ENCODE measurements around the gene RAB9A.
"Not testable (repeated sequence)": the region's sequence is repeated elsewhere in the genome, so short reads cannot be mapped to it uniquely, and the experiment has no call there.

The RAB9A gene, protein sequence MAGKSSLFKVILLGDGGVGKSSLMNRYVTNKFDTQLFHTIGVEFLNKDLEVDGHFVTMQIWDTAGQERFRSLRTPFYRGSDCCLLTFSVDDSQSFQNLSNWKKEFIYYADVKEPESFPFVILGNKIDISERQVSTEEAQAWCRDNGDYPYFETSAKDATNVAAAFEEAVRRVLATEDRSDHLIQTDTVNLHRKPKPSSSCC

DNA sequence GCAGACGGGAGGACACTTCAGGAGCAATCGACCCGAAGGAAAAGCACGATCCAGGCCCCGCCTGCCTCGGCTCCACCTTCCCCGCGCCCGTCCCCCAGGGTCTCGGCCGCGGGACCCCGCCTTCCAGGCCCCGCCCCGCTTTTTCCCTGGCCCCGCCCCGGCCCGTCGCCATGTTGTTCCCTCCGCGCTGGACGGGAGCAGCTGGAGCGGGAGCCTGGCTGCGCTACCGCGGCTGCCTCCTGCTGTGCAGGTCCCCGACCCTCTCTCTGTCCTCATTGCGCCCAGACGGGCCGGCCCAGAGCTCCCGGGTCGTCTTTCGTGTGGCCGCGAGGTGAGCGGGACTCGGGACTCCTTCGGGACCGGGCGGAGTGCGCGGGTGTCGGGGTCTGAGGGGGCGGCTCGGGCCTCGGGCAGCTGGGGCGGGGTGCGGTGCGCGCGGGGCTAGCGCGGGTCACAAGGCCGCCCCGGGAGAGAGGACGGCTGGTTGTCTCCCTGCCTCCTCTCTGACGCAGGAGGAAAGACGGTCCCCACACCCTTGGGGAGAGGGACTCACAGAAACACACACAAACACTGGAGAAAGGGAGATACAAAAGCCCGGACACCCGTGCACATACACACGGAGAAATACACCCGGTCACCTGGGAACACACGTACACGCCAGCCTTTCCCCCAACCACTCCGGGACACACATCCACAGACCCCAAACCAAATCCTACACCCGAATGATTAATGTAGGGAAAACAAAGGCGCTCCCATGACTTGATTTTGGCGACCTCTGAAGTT is at the start of gene RAB9A:
TSS of gene RAB9A (plus strand) at position 171 of the 783 bp plus-strand sequence. CDS start 19,619 bp downstream, outside the sequence.
- DNase-seq = peak; percentile 63

DNA sequence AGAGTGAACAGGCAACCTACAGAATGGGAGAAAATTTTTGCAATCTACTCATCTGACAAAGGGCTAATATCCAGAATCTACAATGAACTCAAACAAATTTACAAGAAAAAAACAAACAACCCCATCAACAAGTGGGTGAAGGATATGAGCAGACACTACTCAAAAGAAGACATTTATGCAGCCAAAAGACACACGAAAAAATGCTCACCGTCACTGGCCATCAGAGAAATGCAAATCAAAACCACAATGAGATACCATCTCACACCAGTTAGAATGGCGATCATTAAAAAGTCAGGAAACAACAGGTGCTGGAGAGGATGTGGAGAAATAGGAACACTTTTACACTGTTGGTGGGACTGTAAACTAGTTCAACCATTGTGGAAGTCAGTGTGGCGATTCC is 47.2 kb upstream of the RAB9A start:
- DNase-seq = not testable (repeated sequence)

GRCh38 chrX:13645464-13646153 is 43.3 kb upstream of the RAB9A start:
- DNase-seq = no peak

DNA sequence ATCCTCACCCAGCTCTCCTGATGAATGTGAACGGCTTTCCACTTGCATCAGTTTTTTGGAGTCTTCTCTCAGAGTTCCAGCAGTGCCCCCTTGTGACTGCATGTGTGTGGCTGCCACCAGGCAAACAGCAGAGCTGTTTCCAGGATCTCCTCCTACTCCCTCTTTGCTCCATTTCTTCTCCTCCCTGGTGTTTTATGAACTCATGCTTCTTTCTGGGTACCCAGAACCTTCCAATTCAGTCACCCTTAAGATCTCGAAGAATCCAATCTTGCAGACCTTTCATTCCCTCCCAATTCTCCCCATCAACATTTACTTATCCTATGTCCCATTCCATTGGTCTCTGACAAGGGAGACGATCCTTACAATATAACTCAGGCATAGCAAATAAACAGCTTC is 42.8 kb upstream of the RAB9A start:
- peak; percentile 8 for DNase-seq

- no peak for DNase-seq
Observed at GRCh38 chrX:13647709-13648212, 41.2 kb upstream of the RAB9A start.

GRCh38 chrX:13648336-13648735 is 40.6 kb upstream of the RAB9A start:
- not testable (repeated sequence) for DNase-seq

DNA sequence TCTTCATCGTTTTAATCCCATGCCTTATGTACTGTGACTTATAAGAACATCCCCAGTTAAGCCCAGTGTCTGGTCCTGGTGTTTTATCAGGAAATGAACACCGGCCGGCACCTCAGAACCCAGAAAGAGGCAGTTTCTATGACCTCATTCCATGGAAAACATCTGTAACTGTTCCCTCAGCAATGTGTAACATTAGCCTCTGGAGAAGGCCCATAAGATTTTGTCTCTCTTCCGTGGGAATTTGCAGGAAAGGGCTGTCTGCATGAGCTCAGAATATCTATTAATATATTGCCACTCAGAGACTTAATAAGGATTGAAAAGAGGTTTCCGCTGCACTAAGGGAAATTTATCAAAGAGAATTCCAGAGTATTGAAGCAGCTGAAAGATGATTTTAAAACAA is 39.1 kb upstream of the RAB9A start:
- no peak for DNase-seq

DNA sequence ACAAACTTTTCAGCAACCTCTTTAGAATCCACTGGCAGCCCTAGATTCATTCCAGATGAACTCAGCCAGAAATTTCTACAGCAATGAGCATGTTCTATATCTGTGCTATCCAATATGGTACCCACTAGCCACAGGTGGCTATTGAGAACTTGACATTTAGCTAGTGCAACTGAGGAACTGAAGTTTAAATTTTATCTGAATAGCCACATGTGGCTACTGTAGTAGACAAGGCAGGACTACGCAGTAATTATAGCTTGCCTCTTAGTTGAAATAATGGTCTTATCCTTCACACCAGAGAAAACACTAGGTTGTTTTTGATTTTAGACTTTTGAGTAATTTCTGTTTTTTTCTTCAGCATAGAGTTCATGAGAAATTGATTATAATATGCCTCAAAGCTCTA is 38.6 kb upstream of the RAB9A start:
- DNase-seq = no peak

GRCh38 chrX:13651150-13651549 is 37.8 kb upstream of the RAB9A start:
- DNase-seq = no peak

DNA sequence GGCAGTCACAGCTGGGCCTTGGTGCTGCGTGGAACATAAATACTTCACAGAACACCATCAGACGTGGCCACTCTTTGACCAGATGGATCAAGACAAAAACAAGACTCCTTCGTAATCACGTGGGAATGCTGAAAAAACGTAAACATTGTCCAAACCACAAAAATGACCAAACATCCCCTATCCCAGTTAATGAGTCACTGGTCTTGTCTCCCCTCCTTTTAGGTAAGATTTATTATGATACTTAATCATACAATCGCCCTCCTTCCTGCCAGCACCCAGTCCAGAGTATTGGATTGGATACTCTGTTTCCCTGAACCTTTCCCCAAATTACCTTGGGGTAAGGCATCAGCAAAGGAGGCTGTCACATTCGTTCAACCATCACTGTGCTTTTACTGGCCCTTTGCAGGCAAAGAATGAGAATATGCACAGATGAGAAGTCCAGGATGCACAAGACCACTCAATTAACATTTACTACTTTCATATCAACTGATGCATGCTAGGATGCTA is 36.6 kb upstream of the RAB9A start:
- DNase-seq = no peak

GRCh38 chrX:13652850-13653693 is 35.9 kb upstream of the RAB9A start, which contains the start of gene TCEANC:
TCEANC (plus strand) TSS chrX:13653141; CDS start chrX:13662509, 9,368 bp downstream.
- peak; percentile 90 for DNase-seq

GRCh38 chrX:13654116-13654515 is 34.8 kb upstream of the RAB9A start:
- DNase-seq = no peak

- no peak for DNase-seq
Observed at GRCh38 chrX:13655674-13656073, 33.3 kb upstream of the RAB9A start.

DNA sequence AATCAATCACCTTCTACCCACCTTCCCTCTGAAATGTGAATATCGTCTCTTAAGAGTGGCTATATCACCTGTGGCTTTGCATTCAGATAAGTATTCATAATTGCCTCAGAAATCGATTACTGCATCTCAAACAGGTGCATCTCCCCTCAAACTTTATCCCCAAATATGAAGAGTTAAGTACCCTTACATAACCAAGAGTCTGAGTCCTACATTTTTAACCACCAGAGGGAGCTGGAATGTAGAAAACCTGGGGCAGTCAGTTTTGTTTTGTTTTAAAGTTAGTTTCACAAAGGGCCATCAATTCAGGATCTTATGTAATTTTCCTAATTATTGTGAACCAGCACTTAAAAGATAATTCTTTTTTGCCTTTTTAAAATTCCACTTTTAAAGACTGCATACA is 30.3 kb upstream of the RAB9A start:
- peak; percentile 24 for DNase-seq

DNA sequence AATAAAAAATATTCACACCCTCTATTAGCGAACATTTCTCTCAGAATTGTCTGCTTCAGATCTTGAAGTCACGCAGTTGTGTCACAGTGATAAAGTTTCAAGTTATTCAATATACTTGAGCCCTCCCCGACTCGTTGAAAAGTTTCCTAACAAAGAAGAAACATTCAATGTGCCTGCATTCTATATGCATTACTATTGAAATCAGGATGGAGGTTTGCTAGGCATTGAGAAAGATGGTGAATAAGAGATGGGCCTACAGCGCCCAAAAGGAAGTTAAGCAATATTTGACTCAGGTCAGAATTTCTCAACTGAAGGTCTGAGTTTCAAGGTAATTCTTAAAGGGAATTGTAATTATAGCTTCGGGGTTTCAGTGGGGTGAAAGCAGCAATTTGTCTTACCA is 29.9 kb upstream of the RAB9A start:
- DNase-seq = no peak

DNA sequence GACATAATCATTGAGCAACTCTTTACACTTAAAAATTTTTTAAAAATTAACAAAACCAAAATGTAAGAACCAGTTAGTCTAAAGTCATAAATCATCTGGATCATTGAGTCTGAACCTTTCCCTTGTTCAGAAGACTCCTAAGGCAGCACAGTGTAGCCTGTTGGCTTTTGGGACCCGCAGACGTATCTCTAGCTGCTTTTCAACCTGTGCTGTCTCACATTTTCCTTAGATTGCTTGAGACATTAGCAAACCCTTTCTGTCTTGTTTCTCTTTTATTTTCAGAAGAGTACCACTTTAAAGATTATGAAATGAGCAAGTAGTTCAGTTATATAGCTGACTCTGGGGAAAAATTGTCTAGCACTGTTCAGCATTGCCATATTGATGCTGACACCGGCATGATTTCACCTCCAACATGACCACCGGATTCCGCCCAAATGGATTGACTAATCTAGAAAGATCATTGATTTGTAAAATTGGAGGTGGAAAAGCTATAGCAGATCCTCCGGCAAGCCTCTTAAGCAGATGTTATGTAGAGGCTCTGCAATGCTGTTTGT is 27.1 kb upstream of the RAB9A start:
- no peak for DNase-seq

DNA sequence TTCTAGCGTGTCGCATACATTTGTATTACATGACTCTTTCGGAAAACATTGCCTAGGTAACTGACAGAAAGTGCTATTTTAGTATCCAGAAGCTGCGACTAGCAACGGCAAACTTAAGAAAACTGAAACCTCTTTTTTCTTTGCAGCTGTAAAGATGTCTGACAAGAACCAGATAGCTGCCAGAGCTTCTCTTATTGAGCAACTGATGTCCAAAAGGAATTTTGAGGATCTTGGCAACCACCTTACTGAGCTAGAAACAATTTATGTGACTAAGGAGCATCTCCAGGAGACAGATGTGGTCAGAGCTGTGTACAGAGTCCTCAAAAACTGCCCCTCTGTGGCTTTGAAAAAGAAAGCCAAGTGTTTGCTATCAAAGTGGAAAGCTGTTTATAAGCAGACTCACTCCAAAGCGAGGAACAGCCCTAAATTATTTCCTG is 26.6 kb upstream of the RAB9A start:
- DNase-seq = no peak

GRCh38 chrX:13664020-13664419 is 24.9 kb upstream of the RAB9A start:
- DNase-seq = no peak

GRCh38 chrX:13666836-13667235 is 22.1 kb upstream of the RAB9A start:
- DNase-seq = no peak

DNA sequence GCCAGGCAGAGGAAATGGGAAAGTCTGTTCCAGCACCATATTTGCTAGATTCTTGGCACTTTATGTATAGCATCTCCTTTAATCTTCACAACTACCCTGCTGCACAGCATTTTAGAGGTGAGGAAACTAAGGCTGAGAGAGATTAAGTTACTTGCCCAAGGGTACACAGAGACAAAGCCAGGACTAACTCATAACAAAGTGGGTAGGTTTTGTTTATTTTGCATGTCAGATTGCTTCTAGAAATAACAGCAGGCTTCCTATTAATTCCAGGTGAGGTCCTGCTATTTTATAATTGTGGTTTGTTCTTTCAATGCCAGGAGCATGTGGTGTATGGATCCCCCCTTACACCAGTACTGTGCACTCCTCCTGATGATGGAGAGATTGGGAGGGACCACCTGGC is 21.0 kb upstream of the RAB9A start:
- no peak for DNase-seq

DNA sequence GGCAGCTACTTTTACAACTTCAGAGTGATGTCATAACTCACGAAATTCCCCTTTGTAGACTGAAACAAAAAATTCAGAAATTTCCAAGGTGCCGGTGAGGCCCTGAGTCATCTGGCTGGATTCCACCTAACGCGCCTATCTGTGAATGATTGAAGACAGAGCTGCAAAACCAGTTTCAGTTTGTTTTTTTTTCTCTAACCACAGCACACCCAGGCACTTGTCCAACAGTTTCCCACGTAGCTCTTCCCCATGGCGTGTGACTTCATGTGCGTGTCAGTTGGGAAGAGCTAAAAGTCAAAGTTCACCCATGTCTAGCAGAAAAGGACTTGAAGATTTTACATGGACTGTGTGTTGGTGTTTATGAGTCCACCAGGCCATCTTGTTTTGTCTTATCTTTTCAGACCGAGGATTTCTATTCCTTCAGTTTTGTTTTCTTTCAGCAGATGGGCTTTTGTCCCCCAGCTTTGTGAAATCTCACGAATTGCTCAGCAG is 19.6 kb upstream of the RAB9A start:
- DNase-seq = no peak

DNA sequence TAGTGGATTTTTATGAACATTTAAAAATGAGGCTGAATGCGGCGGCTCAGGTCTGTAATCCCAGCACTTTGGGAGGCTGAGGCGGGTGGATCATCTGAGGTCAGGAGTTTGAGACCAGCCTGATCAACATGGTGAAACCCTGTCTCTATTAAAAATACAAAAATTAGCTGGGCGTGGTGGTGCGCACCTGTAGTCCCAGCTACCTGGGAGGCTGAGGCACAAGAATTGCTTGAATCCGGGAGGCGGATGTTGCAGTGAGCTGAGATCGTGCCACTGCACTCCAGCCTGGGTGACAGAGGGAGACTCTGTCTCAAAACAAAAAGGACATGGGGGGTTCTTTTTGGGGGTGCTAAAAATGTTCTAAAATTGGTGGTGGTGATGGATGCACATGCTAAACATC is 19.2 kb upstream of the RAB9A start:
- not testable (repeated sequence) for DNase-seq
